Measurements from ENCODE around the gene SLC25A48.

DNA sequence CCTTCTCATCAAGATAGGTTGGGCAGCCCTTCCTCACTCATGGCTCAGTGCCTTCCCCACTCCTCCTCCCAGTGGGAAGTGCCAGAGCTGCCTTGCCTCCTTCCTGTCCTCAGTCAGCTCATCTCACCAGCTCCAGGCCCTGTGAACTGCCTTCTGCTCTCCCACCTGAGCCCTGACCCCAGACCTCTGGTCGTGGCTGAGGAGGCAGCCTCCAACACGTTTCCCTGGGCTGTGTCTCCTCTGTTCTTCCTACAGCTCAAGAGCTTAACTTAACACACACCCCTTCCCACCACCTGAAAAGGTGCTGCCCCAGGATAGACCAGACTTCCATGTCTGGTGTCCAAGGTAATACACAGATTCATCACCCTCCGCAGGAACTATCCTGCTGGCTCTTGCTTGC is 40.0 kb downstream of the SLC25A48 start:
- TF ChIP-seq POLR2A (IDR thresholded peaks at IDR 0.05): no peak
- TF ChIP-seq, protein P1, sequence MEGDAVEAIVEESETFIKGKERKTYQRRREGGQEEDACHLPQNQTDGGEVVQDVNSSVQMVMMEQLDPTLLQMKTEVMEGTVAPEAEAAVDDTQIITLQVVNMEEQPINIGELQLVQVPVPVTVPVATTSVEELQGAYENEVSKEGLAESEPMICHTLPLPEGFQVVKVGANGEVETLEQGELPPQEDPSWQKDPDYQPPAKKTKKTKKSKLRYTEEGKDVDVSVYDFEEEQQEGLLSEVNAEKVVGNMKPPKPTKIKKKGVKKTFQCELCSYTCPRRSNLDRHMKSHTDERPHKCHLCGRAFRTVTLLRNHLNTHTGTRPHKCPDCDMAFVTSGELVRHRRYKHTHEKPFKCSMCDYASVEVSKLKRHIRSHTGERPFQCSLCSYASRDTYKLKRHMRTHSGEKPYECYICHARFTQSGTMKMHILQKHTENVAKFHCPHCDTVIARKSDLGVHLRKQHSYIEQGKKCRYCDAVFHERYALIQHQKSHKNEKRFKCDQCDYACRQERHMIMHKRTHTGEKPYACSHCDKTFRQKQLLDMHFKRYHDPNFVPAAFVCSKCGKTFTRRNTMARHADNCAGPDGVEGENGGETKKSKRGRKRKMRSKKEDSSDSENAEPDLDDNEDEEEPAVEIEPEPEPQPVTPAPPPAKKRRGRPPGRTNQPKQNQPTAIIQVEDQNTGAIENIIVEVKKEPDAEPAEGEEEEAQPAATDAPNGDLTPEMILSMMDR (IDR thresholded peaks at IDR 0.05): no peak
